HG02610 (cell line): ENCODE measurements around the gene CLPTM1L.
"Not testable (repeated sequence)": the region's sequence is repeated elsewhere in the genome, so short reads cannot be mapped to it uniquely, and the experiment has no call there.

Experiments used
- ATAC-seq: cut with Tn5 transposase; IDR thresholded peaks from one replicate; pipeline ENCODE4 v1.9.1; 2021; ENCODE audit warnings: mild to moderate bottlenecking, moderate library complexity; ENCODE audit not compliant: unreplicated experiment

The CLPTM1L gene

DNA sequence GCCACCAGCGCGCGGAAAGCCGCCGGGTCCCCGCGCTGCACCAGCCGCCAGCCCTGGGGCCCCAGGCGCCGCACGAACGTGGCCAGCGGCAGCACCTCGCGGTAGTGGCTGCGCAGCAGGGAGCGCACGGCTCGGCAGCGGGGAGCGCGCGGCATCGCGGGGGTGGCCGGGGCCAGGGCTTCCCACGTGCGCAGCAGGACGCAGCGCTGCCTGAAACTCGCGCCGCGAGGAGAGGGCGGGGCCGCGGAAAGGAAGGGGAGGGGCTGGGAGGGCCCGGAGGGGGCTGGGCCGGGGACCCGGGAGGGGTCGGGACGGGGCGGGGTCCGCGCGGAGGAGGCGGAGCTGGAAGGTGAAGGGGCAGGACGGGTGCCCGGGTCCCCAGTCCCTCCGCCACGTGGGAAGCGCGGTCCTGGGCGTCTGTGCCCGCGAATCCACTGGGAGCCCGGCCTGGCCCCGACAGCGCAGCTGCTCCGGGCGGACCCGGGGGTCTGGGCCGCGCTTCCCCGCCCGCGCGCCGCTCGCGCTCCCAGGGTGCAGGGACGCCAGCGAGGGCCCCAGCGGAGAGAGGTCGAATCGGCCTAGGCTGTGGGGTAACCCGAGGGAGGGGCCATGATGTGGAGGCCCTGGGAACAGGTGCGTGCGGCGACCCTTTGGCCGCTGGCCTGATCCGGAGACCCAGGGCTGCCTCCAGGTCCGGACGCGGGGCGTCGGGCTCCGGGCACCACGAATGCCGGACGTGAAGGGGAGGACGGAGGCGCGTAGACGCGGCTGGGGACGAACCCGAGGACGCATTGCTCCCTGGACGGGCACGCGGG, 49.9 kb downstream of the CLPTM1L start, which contains the start of gene TERT:
TSS of gene TERT (minus strand) at position 234 of the 815 bp plus-strand sequence. CDS start at position 155, 79 bp downstream.
- ATAC-seq: no peak

DNA sequence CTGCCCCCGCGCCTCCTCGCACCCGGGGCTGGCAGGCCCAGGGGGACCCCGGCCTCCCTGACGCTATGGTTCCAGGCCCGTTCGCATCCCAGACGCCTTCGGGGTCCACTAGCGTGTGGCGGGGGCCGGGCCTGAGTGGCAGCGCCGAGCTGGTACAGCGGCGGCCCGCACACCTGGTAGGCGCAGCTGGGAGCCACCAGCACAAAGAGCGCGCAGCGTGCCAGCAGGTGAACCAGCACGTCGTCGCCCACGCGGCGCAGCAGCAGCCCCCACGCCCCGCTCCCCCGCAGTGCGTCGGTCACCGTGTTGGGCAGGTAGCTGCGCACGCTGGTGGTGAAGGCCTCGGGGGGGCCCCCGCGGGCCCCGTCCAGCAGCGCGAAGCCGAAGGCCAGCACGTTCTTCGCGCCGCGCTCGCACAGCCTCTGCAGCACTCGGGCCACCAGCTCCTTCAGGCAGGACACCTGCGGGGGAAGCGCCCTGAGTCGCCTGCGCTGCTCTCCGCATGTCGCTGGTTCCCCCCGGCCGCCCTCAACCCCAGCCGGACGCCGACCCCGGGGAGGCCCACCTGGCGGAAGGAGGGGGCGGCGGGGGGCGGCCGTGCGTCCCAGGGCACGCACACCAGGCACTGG, 50.6 kb downstream of the CLPTM1L start:
- ATAC-seq: no peak

DNA sequence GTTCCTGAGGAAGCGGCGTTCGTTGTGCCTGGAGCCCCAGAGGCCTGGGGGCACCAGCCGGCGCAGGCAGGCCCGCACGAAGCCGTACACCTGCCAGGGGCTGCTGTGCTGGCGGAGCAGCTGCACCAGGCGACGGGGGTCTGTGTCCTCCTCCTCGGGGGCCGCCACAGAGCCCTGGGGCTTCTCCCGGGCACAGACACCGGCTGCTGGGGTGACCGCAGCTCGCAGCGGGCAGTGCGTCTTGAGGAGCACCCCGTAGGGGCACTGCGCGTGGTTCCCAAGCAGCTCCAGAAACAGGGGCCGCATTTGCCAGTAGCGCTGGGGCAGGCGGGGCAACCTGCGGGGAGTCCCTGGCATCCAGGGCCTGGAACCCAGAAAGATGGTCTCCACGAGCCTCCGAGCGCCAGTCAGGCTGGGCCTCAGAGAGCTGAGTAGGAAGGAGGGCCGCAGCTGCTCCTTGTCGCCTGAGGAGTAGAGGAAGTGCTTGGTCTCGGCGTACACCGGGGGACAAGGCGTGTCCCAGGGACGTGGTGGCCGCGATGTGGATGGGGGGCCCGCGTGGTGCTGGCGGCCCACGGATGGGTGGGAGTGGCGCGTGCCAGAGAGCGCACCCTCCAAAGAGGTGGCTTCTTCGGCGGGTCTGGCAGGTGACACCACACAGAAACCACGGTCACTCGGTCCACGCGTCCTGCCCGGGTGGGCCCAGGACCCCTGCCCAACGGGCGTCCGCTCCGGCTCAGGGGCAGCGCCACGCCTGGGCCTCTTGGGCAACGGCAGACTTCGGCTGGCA, 51.3 kb downstream of the CLPTM1L start:
- no peak for ATAC-seq

DNA sequence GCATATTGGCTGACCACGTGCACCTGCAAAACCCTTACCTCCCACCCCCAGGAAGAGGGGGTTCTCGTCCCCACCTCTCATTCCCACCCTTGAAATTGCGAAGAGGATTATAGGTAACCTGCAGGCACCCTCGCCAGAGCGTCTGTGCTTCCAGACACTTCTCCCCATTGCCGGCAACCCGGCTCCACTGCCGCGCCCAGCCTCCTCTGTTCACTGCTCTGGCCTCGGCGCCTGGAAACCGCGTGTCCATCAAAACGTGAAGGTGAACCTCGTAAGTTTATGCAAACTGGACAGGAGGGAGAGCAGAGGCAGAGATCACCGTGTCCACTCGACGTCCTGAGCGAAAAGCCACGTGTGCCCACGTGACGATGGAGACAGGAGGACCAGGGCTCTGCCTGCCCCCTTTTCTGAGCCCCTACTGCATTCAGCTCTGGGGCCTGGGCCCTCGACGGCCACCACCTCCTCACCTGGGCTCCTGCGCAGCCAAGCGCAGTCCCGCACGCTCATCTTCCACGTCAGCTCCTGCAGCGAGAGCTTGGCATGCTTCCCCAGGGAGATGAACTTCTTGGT, 52.0 kb downstream of the CLPTM1L start:
- ATAC-seq: no peak

DNA sequence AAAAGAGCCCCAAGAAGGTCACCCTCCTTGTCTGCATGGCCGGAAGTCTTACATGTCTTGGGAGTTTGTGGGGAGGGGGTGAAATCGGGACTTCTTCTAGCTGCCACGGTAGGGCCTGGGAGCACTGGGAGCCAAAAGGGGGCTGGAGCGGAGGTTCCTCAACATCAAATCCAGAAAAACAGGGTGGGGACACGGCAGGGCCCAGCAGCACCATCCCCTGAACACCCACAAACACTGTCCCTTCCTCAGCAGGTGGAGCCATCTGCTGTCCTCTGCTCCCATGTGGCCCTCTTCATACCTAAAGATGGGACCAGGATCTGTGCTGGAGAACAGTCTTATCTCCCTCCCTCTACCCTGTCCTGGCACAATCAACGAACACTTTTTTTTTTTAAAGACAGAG, 52.8 kb downstream of the CLPTM1L start:
- ATAC-seq: no peak

DNA sequence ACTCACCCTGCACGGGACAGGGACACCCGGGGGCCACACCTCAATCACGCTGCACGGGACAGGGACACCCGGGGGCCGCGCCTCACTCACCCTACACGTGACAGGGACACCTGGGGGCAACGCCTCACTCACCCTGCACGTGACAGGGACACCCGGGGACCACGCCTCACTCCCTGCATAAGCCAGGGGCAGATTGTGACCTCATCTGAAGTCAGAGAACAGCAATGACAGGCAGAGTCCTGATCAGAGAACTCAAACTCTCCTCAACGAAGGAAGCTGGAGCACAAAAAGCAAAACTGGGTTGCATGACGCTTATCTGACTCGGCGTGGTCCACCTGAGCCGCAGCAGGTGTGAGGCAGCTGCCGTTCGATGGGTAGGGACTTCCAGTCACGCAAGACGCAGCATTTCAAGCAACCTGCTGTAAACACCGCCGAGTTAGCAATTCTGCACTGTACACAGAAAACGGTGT, 53.3 kb downstream of the CLPTM1L start:
- no peak for ATAC-seq

DNA sequence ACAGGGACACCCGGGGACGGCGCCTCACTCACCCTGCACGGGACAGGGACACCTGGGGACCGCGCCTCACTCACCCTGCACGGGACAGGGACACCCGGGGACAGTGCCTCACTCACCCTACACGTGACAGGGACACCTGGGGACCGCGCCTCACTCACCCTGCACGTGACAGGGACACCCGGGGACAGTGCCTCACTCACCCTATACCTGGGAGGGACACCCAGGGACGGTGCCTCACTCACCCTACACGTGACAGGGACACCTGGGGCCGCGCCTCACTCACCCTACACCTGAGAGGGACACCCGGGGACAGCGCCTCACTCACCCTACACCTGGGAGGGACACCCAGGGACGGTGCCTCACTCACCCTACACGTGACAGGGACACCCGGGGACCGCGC, 53.9 kb downstream of the CLPTM1L start:
- ATAC-seq: not testable (repeated sequence)

DNA sequence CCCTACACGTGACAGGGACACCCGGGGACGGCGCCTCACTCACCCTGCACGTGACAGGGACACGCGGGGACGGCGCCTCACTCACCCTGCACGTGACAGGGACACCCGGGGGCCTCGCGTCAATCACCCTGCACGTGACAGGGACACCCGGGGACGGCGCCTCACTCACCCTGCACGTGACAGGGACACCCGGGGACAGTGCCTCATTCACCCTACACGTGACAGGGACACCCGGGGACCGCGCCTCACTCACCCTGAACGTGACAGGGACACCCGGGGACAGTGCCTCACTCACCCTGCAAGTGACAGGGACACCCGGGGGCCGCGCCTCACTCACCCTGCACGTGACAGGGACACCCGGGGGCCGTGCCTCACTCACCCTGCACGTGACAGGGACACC, 55.3 kb downstream of the CLPTM1L start:
- ATAC-seq: not testable (repeated sequence)

DNA sequence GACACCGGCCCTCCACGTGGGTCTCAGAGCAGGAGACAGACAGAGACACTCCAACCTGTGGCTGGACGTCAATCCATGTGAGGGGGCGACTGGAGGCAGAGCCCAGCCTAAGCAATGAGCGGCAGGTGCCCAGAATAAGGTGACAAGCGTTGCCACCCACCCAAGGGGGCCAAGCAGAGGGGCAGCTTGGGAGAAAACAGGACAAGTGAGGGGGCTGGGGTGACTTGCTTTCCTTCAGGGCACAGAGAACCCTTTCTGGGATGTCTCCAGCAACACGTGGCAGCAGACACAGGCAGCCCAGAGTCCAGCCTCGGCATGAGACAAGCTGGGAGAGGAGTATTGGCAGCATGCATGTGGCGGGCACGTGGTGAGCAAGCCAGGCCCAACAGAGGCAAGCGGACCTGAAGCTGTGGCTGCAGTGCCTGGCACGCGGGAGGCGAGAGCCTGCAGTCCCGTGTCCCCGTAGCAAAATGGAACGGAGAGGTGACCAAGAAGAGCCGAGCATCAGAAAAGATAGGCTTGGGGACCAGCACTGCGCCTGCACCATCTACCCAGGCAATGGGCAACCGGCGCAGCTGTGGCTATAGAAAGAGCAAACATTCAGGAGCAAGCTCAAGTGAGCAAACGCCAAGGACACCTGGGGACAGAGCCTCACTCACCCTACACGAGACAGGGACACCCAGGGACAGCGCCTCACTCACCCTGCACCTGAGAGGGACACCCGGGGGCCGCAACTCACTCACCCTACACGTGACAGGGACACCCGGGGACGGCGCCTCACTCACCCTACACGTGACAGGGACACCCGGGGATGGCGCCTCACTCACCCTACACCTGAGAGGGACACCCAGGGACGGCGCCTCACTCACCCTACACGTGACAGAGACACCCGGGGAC, 56.2 kb downstream of the CLPTM1L start:
- ATAC-seq: no peak

DNA sequence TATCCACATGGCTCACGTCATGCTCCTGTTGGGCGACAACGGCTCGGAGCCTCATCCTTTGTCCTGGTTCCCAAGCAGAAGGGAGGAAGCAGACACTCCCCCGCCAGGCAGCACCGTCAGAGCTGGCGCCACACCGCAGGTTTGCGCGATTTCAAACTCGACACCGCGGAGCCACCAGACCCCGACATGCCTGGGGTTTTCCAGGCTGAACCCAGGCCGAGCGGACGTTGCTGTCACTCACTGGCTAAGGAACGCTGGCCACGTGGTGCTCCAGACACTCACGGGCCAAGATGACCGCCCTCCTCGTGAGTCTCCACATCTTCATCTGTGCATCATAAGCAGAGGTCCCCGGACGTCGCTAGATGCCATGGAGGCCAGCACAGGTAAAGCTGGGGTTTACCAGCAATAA, 59.0 kb downstream of the CLPTM1L start:
- ATAC-seq: no peak

DNA sequence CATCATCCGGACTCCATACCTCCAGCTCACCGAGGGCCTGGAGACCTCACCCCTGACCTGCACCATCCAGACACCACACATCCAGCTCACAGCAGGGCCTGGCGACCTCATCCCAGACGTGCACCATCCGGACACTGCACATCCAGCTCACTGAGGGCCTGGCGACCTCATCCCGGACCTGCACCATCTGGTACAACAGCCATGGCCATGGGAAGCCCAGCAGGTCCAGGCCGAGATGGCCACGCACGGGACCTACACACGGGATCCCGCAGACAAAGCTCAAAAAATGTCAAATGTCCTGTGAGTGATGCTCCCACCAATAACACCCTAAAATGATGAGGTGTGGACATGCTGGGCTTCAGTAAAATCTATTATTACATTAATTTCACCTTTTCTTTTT, 59.8 kb downstream of the CLPTM1L start:
- ATAC-seq: no peak

DNA sequence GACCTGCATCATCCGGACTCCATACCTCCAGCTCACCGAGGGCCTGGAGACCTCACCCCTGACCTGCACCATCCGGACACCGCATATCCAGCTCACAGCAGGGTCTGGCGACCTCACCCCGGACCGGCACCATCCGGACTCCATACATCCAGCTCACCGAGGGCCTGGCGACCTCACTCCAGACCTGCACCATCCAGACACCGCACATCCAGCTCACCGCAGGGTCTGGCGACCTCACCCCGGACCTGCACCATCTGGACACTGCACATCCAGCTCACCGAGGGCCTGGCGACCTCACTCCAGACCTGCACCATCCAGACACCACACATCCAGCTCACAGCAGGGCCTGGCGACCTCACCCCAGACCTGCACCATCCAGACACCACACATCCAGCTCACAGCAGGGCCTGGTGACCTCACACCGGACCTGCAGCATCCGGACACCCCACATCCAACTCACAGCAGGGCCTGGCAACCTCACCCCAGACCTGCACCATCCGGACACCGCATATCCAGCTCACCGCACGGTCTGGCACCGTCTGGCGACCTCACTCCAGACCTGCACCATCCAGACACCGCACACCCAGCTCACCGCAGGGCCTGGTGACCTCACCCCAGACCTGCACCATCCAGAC, 60.4 kb downstream of the CLPTM1L start:
- ATAC-seq: not testable (repeated sequence)

DNA sequence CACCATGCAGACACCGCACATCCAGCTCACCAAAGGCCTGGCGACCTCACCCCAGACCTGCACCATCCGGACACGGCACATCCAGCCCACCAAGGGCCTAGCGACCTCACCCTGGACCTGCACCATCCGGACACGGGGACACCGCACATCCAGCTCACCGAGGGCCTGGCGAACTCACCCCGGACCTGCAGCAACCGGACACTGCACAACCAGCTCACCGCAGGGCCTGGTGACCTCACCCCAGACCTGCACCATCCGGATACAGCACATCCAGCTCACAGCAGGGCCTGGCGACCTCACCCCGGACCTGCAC, 61.2 kb downstream of the CLPTM1L start:
- ATAC-seq: not testable (repeated sequence)

DNA sequence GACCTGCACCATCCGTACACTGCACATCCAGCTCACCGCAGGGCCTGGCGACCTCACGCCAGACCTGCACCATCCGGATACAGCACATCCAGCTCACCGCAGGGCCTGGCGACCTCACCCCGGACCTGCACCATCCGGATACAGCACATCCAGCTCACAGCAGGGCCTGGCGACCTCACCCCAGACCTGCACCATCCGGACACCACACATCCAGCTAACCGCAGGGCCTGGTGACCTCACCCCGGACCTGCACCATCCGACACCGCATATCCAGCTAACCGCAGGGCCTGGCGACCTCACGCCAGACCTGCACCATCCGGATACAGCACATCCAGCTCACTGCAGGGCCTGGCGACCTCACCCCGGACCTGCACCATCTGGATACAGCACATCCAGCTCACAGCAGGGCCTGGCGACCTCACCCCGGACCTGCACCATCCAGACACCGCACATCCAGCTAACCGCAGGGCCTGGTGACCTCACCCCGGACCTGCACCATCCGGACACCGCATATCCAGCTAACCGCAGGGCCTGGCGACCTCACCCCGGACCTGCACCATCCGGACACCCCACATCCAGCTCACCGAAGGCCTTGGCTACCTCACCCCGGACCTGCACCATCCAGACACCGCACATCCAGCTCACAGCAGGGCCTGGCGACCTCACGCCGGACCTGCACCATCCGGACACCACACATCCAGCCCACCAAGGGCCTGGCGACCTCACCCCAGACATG, 61.7 kb downstream of the CLPTM1L start:
- ATAC-seq: not testable (repeated sequence)

DNA sequence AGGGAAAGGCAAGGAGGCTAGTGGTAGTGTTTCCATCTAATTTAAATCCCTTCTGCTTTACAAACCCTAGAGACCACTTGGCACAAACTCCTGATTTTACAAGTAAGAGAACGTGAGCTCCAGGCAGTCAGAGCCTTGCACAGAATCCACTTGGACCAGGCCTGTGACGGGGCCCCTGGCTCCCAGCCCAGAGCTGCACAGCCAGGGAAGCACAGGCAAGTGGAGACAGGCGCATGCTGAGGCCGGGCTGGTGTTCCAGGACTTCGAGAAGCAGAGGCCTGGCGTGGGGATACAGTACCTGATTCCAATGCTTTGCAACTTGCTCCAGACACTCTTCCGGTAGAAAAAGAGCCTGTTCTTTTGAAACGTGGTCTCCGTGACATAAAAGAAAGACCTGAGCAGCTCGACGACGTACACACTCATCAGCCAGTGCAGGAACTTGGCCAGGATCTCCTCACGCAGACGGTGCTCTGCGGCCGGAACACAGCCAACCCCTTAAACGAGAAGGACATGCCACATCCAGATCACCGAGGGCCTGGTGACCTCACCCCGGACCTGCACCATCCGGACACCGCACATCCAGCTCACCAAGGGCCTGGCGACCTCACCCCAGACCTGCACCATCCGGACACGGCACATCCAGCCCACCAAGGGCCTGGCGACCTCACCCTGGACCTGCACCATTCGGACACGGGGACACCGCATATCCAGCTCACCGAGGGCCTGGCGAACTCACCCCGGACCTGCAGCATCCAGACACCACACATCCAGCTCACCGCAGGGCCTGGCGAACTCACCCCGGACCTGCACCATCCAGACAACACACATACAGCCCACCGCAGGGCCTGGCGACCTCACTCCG, 62.5 kb downstream of the CLPTM1L start:
- ATAC-seq: no peak

DNA sequence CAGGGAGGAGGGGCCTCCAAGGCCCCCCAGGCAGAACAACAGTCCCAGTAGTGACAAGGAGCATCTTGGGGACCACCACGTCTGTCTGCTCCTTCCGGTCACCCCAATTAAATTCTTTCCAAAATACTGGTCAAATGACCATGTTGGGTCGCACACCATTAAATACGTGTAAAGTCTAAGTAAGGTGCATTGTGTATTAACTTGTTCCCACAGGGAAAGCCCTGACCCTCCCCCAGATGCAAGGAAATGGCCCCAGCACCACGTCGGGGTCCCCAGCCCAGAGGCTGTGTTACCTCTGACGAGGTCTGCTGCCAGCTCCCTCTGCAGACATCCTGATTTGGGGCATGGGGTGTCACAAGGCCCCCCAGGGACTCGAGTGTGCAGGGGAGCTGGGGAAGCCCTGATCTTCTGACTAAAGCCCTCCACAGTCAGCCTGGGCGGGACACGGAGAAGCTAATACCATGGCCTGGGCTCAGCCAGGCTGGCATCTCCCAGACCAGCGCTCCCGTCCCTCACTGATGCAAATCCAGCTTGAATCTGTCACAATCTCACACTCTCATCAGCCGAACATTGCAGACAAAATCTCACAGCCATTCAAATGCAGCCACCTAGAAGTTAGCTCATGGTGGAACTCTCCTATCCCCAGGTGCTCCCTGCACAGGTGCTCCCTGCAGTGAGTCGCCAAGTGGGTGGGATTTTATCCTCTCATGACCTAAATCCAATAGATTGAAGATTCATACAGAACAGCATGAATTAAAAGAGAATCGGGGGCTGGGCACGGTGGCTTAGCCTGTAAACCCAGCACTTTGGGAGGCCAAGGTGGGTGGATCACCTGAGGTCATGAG, 63.6 kb downstream of the CLPTM1L start:
- no peak for ATAC-seq
